ENCODE results near the gene RPS6KB2.

RPS6KB2 gene

DNA sequence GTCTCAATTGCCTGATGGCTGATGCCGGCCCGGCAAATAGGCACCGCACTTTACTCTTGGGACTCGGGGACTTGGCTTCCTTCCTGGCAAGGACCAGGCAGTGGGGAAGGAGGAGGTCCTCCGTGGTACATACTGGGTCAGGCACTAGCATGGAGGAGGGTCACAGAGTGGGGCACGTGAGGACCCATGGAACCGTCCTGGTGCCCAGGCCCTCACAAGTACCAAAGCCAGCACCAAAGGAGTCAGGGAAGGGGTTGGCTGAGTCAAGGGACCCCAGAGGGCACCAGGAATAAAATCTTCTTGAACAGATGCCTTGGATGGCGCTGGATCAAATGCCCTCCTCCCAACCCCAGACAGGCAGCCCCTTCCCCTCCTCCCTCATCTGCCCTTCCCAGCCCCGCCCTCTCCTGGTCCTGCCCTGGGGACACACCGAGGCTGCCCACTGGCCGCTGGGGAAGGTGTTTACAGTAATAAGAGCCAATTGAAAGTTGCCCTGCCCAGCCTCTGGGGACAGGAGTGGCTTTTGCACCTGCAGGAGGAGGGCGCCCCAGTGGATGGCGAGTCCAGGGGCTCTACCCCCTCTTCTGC lies 18.4 kb upstream of the RPS6KB2 start:
- H3K27ac ChIP-seq, result no peak overlapping the region
- TF ChIP-seq CTCF (conservative IDR thresholded peaks at IDR 0.05), result 0 out of 2 replicates have a peak, but pooled peaks have one; percentile 3

DNA sequence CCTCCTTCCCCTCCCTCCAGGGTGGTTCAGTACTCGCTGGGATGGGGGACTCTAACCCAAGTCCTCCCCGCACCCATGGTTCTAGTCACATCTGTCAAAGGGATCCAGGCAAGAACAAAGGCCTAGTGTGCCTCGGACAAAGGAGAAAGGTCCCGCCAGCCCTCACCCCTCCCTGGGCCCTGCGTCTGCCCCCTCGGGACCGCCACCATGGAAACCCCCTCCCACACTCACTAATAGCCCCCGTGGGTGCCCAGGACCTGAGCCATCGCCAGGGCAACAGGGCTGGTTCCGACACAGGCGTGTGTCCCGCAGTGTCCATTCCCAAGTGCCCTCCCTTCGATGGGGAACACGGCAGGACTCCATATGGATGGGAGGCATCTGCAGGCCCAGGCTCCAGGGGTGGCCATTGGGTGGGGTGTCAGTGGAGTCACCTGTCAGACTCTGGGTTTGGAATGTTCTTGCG lies 17.9 kb upstream of the RPS6KB2 start:
- no peak for TF ChIP-seq CTCF (conservative IDR thresholded peaks at IDR 0.05)
- H3K27ac ChIP-seq, result no peak overlapping the region

DNA sequence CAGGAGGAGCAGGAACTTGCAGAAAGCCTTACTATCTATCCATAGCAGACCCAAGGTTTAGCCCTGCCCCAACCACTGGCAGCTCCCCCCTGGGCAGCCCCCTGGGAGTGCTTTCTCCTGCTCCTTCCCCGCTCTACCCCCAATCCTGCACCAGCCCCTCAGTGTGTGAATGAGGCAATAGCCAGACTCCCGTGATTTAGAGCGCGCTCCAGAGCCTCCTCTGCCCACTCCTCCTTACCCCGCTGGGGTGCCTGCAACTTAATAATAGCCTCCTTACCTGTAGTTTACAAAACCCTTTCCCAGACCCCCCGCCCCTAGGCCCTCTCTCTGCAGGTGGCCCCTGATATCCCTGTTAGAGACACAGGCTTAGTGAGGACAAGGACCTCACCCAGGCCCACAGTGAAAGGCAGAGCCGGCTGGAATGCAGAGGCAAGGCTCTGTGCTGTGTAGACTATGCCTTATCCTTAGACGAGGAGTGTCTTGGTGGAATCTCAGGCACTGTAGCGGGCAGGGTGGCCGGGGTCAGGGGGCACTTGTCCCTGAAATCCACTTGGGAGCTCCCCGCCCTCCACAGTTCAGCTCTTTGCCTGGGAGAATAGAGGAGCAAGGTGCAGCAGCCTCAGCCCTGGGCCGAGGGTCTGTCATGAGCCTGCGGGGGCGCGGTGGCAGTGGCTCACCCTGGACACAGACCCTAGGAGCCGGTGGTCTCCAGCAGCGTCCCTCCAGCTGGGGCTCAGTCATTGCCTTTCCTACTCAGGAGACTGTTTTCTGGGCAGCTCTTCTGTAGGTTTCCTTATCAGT lies 17.1 kb upstream of the RPS6KB2 start:
- no peak overlapping the region for H3K27ac ChIP-seq
- TF ChIP-seq CTCF (conservative IDR thresholded peaks at IDR 0.05), result no peak

DNA sequence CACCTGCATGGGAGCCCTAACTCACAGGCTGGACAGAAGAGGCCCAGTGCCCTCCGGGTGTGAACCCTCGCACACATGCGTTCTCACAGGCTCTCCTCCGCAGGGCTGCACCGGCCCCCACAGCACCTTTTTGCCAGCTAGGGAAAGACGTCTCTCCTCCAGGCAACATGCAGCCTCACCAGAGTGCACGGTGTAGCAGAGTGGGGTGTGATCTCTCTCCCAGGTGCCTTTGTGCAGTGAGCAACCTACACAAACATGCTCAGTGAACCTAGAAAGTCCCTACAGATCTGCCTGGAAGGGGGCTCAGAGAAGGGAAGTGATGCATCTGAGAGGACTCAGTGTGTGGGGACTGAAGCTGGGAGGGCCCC lies 16.5 kb upstream of the RPS6KB2 start:
- no peak overlapping the region for H3K27ac ChIP-seq
- TF ChIP-seq CTCF (conservative IDR thresholded peaks at IDR 0.05), result no peak

DNA sequence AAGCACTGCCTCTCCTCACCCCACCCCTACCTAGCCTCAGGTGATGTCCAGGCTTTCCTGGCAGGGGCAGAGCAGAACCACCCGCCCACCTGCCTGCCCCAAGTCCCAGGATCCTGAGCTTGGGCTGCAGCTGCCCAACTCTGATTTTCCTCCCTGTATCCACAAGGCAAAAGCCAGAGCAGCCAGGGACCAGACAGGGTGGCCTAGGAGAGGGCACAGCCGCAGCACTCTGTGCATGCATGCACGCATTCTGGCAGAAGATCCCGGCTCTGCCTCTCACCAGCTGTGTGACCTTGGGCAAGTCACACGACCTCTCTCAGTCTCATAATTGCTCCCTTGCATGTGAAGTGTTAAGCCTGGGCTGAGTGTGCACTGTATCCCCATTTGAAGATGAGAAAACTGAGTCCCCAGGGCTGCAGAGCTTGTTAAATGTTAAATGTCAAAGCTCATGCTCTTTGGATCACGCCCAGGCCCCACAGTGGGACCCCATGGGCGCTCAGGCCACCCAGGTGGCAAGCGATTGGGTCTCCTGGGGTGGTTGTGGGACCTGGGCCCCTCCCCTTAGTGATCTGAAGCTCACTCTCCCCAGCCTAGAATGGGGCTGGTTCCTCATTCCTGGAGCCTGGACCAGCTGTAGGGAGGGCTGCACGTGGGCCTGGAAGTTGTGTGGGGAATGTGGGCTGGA lies 15.7 kb upstream of the RPS6KB2 start:
- no peak overlapping the region for H3K27ac ChIP-seq
- no peak for TF ChIP-seq CTCF (conservative IDR thresholded peaks at IDR 0.05)

GRCh38 chr11:67413266-67413849 lies 14.9 kb upstream of the RPS6KB2 start:
- H3K27ac ChIP-seq, result no peak overlapping the region
- no peak for TF ChIP-seq CTCF (conservative IDR thresholded peaks at IDR 0.05)

All from VCaP (cell line).